GM23248 (cell line): ENCODE data around the gene TES. TPM values are rescaled to one million over a fixed set of nuclear protein-coding genes. Genes with fewer than 3 reads are reported as not detected.
A peak's percentile ranks its signal among the peaks of the same experiment; 100 is the strongest.

ENCODE experiments used
- DNase-seq: peaks from one replicate; pipeline ENCODE4 v3.0.0-alpha.2; 2015
- H2AFZ ChIP-seq: fragments of 200-600 bp; sonication (generic); 2 replicates; pipeline ENCODE4 v1.6.1; 2016; ENCODE audit warnings: antibody characterized with exemption
- H3F3A ChIP-seq: fragments of 200-600 bp; sonication (generic); 2 replicates; pipeline ENCODE4 v1.6.1; 2016; ENCODE audit warnings: mild to moderate bottlenecking, antibody characterized with exemption, mixed run types; ENCODE audit not compliant: insufficient read depth
- H3K27ac ChIP-seq: fragments of 200-600 bp; sonication (generic); 2 replicates; pipeline ENCODE4 v1.5.1; 2016; ENCODE audit warnings: mild to moderate bottlenecking
- H3K27me3 ChIP-seq: fragments of 200-600 bp; sonication (generic); replicated peaks from 2 replicates; pipeline ENCODE4 v1.6.1; 2016; ENCODE audit warnings: mild to moderate bottlenecking; ENCODE audit not compliant: insufficient read depth
- H3K36me3 ChIP-seq: fragments of 200-600 bp; sonication (generic); 2 replicates; pipeline ENCODE4 v1.6.1; 2016; ENCODE audit warnings: low read depth, mild to moderate bottlenecking
- H3K4me1 ChIP-seq: fragments of 200-600 bp; sonication (generic); 2 replicates; pipeline ENCODE4 v1.6.1; 2016; ENCODE audit warnings: mild to moderate bottlenecking; ENCODE audit not compliant: insufficient read depth
- H3K4me2 ChIP-seq: fragments of 200-600 bp; sonication (generic); one replicate; pipeline ENCODE4 v1.6.1; 2016; ENCODE audit warnings: mild to moderate bottlenecking; ENCODE audit not compliant: unreplicated experiment
- H3K4me3 ChIP-seq: fragments of 200-600 bp; sonication (generic); 2 replicates; pipeline ENCODE4 v1.5.1; 2016; ENCODE audit warnings: mild to moderate bottlenecking
- H3K79me2 ChIP-seq: fragments of 200-600 bp; sonication (generic); 2 replicates; pipeline ENCODE4 v1.6.1; 2016; ENCODE audit warnings: mild to moderate bottlenecking; ENCODE audit not compliant: insufficient read depth
- H3K9ac ChIP-seq: fragments of 200-600 bp; sonication (generic); 2 replicates; pipeline ENCODE4 v1.6.1; 2016; ENCODE audit warnings: mild to moderate bottlenecking
- H3K9me2 ChIP-seq: fragments of 200-600 bp; sonication (generic); 2 replicates; pipeline ENCODE4 v1.6.1; 2016; ENCODE audit warnings: mixed run types, mild to moderate bottlenecking, moderate library complexity; ENCODE audit not compliant: insufficient read depth
- H3K9me3 ChIP-seq: fragments of 200-600 bp; sonication (generic); one replicate; pipeline ENCODE4 v1.6.1; 2017; ENCODE audit warnings: low read depth
- H4K20me1 ChIP-seq: fragments of 200-600 bp; sonication (generic); 2 replicates; pipeline ENCODE4 v1.6.0; 2016; ENCODE audit not compliant: insufficient read depth
- EZH2 ChIP-seq: fragments of 200-600 bp; sonication (generic); IDR thresholded peaks from 2 replicates; pipeline ENCODE4 v1.6.1; 2018; ENCODE audit warnings: antibody characterized with exemption, mild to moderate bottlenecking; ENCODE audit not compliant: insufficient read depth, poor library complexity, severe bottlenecking
- EZH2phosphoT487 ChIP-seq: fragments of 200-600 bp; sonication (generic); IDR thresholded peaks from 2 replicates; pipeline ENCODE4 v1.6.1; 2018; ENCODE audit warnings: antibody characterized with exemption, moderate library complexity, mild to moderate bottlenecking, low read depth; ENCODE audit not compliant: insufficient read depth
- WGBS, 2 experiments: methylation state at CpG; one replicate each; pipeline ENCODE4 v1.1.6; 2015 to 2017; ENCODE audit warnings: low lambda C conversion rate in 2 of 2, low coverage in 1 of 2; ENCODE audit errors: missing lambda C conversion rate in 2 of 2; 5-methylcytosine and 5-hydroxymethylcytosine counted together
- in situ Hi-C: fragments of 300-500 bp; cut with MboI; formaldehyde crosslinking; loops from 2 replicates; pipeline ENCODE4 v1.15.0; 2020
- polyA plus RNA-seq: library from polyadenylated mRNA; unstranded; fragments of >200 nt; fragmentation: Nextera tagmentation; extraction: Ambion mirVana; gene quantifications from 2 replicates; pipeline ENCODE4 v1.2.1, GENCODE V29; 2016
- total RNA-seq: library from RNA; depleted of rRNA; stranded (reverse); fragments of >200 nt; shearing (Covaris generic); gene quantifications from 2 replicates; pipeline ENCODE4 v1.2.3, GENCODE V29; 2014

The TES gene
- total and polyA plus RNA-seq, 2 experiments from 2014 or later: 32.5 to 41.5 TPM

DNA sequence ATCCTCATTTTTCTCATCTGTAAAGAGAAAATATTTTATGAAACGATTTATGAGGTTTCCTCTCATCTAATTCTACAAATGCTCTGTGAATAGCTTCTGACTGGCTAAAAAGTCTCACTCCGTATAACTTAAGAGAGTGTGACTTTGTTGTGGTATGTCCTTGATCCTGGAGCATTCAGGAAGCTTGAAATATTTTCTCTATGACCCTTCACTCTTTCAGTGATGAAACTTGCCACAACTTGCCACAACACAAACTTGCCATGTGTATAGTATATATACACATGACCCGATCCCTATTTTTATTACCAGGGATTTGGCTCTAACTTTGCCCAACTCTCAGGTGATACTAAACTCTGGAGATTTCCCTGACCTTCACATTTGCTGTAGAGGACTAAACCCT is 74.1 kb downstream of the TES start:
- H3K9me2 ChIP-seq: no peaks in the 10 kb centered on the region
- H3K36me3 ChIP-seq: no peaks in the 10 kb centered on the region
- H3K4me2 ChIP-seq: no peak overlapping the region
- no peak for TF ChIP-seq EZH2phosphoT487
- no peak for TF ChIP-seq EZH2
- H3K79me2 ChIP-seq: no peaks in the 10 kb centered on the region
- no peaks in the 10 kb centered on the region for H3K27me3 ChIP-seq
- DNase-seq: peak; percentile 13
- no peaks in the 10 kb centered on the region for H3F3A ChIP-seq
- H3K27ac ChIP-seq: no peak overlapping the region
- in situ Hi-C loops: no loop called here
- no peak overlapping the region for H3K4me3 ChIP-seq
- H4K20me1 ChIP-seq: no peaks in the 10 kb centered on the region
- 0 out of 2 replicates have a peak, but pooled peaks cover 6% of the 10 kb centered on the region for H3K4me1 ChIP-seq
- H3K9me3 ChIP-seq: no peaks in the 10 kb centered on the region
- H2AFZ ChIP-seq: no peak overlapping the region
- no peak overlapping the region for H3K9ac ChIP-seq
- 63 to 73% methylated on average over 3 of the region's 3 CpGs for WGBS, 2 experiments

DNA sequence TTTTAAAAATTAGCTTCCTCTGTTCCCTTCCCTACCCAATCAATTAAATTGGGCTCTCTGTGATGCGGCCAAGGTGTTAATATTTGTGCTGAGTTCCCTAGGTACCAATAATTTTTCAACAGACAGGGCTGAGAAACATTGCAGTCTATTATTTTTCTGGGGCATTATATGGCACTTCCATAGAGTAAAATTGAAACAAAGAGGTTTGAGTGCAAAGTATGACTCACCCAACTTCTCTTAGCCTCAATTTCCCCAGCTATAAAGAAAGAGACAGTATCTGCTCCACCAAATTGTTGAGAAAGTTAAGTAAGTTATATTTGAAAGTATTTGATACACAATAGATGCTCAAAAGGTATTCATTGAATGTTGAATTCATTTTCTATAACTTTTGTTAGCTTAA is 74.9 kb downstream of the TES start:
- TF ChIP-seq EZH2 (no peak), EZH2phosphoT487 (no peak)
- Histone ChIP-seq H3K79me2 (no peaks in the 10 kb centered on the region), H3F3A (no peaks in the 10 kb centered on the region), H3K27me3 (no peaks in the 10 kb centered on the region), H3K36me3 (no peaks in the 10 kb centered on the region), H3K9me3 (no peaks in the 10 kb centered on the region), H3K9me2 (no peaks in the 10 kb centered on the region), H3K4me2 (no peak overlapping the region), H3K4me3 (no peak overlapping the region), H2AFZ (no peak overlapping the region), H3K9ac (no peak overlapping the region), H3K4me1 (0 out of 2 replicates have a peak, but pooled peaks cover 6% of the 10 kb centered on the region), H4K20me1 (no peaks in the 10 kb centered on the region), H3K27ac (no peak overlapping the region)
- WGBS, 2 experiments: 93 to 96% methylated on average over 1 of the region's 1 CpG
- no peak for DNase-seq
- in situ Hi-C loops: no loop called here

GRCh38 chr7:116290740-116291139 is 80.4 kb downstream of the TES start:
- H3K27ac ChIP-seq: no peak overlapping the region
- H3K9me3 ChIP-seq: no peaks in the 10 kb centered on the region
- H3K9me2 ChIP-seq: no peaks in the 10 kb centered on the region
- no peak overlapping the region for H3K9ac ChIP-seq
- no peak overlapping the region for H2AFZ ChIP-seq
- peak; percentile 19 for DNase-seq
- no peaks in the 10 kb centered on the region for H3F3A ChIP-seq
- in situ Hi-C loops: no loop called here
- no peak overlapping the region for H3K4me3 ChIP-seq
- TF ChIP-seq EZH2 (no peak), EZH2phosphoT487 (no peak)
- H3K27me3 ChIP-seq: no peaks in the 10 kb centered on the region
- H3K79me2 ChIP-seq: no peaks in the 10 kb centered on the region
- no peaks in the 10 kb centered on the region for H3K36me3 ChIP-seq
- H3K4me1 ChIP-seq: no peaks in the 10 kb centered on the region
- no peak overlapping the region for H3K4me2 ChIP-seq
- no peaks in the 10 kb centered on the region for H4K20me1 ChIP-seq

DNA sequence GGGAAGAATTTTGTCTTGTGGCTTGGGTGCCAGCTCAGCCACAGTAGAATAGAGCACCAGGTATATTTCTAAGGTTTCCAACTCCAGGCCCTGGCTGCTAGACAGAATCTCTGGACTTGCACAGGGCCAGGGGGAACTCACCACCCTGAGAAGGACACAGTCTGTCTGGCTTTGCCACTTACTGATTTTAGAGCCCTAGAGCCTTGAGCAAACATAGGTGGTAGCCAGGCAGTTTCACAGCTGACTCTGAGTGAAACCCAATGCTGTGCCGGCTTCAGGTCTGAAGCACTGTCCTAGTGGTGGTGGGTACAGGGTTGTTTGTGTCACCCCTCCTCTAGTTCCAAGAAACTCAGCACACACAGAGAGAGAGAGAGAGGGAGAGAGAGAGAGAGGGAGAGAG is 81.6 kb downstream of the TES start:
- no peaks in the 10 kb centered on the region for H3K9me2 ChIP-seq
- H3K4me1 ChIP-seq: no peaks in the 10 kb centered on the region

GRCh38 chr7:116292381-116292780 is 82.0 kb downstream of the TES start:
- TF ChIP-seq EZH2 (no peak), EZH2phosphoT487 (no peak)

More for the DNA sequence above, 81.6 kb downstream of the TES start:
- Histone ChIP-seq H4K20me1 (no peaks in the 10 kb centered on the region), H3K27me3 (no peaks in the 10 kb centered on the region), H3K4me3 (no peak overlapping the region), H3K9ac (no peak overlapping the region), H3K9me3 (no peaks in the 10 kb centered on the region), H3K4me2 (no peak overlapping the region), H3K79me2 (no peaks in the 10 kb centered on the region), H3K36me3 (no peaks in the 10 kb centered on the region), H2AFZ (no peak overlapping the region), H3K27ac (no peak overlapping the region), H3F3A (no peaks in the 10 kb centered on the region)
- TF ChIP-seq EZH2phosphoT487: no peak
- in situ Hi-C loops: no loop called here
- no peak for DNase-seq
- 100% methylated on average over 1 of the region's 1 CpG for WGBS, 2 experiments

More at GRCh38 chr7:116292381-116292780, 82.0 kb downstream of the TES start:
- Histone ChIP-seq H3F3A (no peaks in the 10 kb centered on the region), H3K27ac (no peak overlapping the region), H3K4me3 (no peak overlapping the region), H3K36me3 (no peaks in the 10 kb centered on the region), H3K9ac (no peak overlapping the region), H2AFZ (no peak overlapping the region), H3K27me3 (no peaks in the 10 kb centered on the region), H3K79me2 (no peaks in the 10 kb centered on the region), H3K9me2 (no peaks in the 10 kb centered on the region), H4K20me1 (no peaks in the 10 kb centered on the region), H3K4me2 (no peak overlapping the region), H3K4me1 (no peaks in the 10 kb centered on the region), H3K9me3 (no peaks in the 10 kb centered on the region)
- in situ Hi-C loops: no loop called here
- DNase-seq: no peak
- 93 to 95% methylated on average over 1 of the region's 1 CpG for WGBS, 2 experiments
